PC-3 (cell line): ENCODE measurements around the gene FAU. TPM values are rescaled to one million over a fixed set of nuclear protein-coding genes. Genes with fewer than 3 reads are reported as not detected.

ENCODE experiments used
- ATAC-seq: fragments of 200-7000 bp; cut with Tn5 transposase; 2 replicates; pipeline ENCODE4 v1.9.1; 2020; ENCODE audit warnings: mild to moderate bottlenecking, moderate library complexity
- BruUV-seq: library from RNA; stranded (reverse); fragments of 400-500 nt; replicated peaks from 2 replicates; lab custom pipeline; 2021; lab: Mats Ljungman, UMichigan
- CTCF ChIA-PET: fragments of 300-600 bp; sonication (Branson Sonifier 250); formaldehyde crosslinking; loops from one replicate; lab custom pipeline; 2022; ENCODE audit warnings: antibody characterized with exemption; lab: Charles Lee
- POLR2A ChIA-PET: fragments of 300-600 bp; sonication (Branson Sonifier 250); formaldehyde crosslinking; loops from one replicate; lab custom pipeline; 2022; ENCODE audit warnings: antibody characterized with exemption; ENCODE audit not compliant: unreplicated experiment; lab: Charles Lee
- DNase-seq: peaks from one replicate; pipeline ENCODE4 v3.0.0-alpha.2; 2015
- H2AFZ ChIP-seq: fragments of 300-600 bp; sonication (generic); 2 replicates; pipeline ENCODE4 v1.6.0; 2016; ENCODE audit warnings: antibody characterized with exemption, low read length
- H3F3A ChIP-seq: fragments of 300-600 bp; sonication (generic); one replicate; pipeline ENCODE4 v1.6.0; 2017; ENCODE audit warnings: antibody characterized with exemption, low read length, control low read depth, mild to moderate bottlenecking; ENCODE audit not compliant: unreplicated experiment
- H3K27ac ChIP-seq: fragments of 300-600 bp; sonication (generic); 2 replicates; pipeline ENCODE4 v1.5.1; 2016; ENCODE audit warnings: mild to moderate bottlenecking, low read length
- H3K27me3 ChIP-seq: fragments of 300-600 bp; sonication (generic); 2 replicates; pipeline ENCODE4 v1.6.1; 2016; ENCODE audit warnings: low read length, mixed read lengths
- H3K36me3 ChIP-seq: fragments of 300-600 bp; sonication (generic); 2 replicates; pipeline ENCODE4 v1.6.1; 2016; ENCODE audit warnings: low read depth, mixed run types, low read length, mixed read lengths
- H3K4me1 ChIP-seq: fragments of 300-600 bp; sonication (generic); 2 replicates; pipeline ENCODE4 v1.5.1; 2016; ENCODE audit warnings: low read length; ENCODE audit not compliant: insufficient read depth
- H3K4me2 ChIP-seq: fragments of 300-600 bp; sonication (generic); 2 replicates; pipeline ENCODE4 v1.6.0; 2016; ENCODE audit warnings: low read length
- H3K4me3 ChIP-seq: fragments of 300-600 bp; sonication (generic); 2 replicates; pipeline ENCODE4 v1.5.1; 2016; ENCODE audit warnings: mild to moderate bottlenecking, low read length, mixed read lengths
- H3K79me2 ChIP-seq: fragments of 300-600 bp; sonication (generic); 2 replicates; pipeline ENCODE4 v1.6.1; 2017; ENCODE audit warnings: low read length, mixed read lengths
- H3K9ac ChIP-seq: fragments of 300-600 bp; sonication (generic); 2 replicates; pipeline ENCODE4 v1.6.0; 2016; ENCODE audit warnings: mild to moderate bottlenecking, low read length
- H3K9me2 ChIP-seq: fragments of 300-600 bp; sonication (generic); replicated peaks from 2 replicates; pipeline ENCODE4 v1.6.1; 2016; ENCODE audit warnings: mixed run types, low read length, mixed read lengths
- H3K9me3 ChIP-seq: fragments of 300-600 bp; sonication (generic); 2 replicates; pipeline ENCODE4 v1.6.1; 2016; ENCODE audit warnings: low read length, mixed read lengths
- H4K20me1 ChIP-seq: fragments of 300-600 bp; sonication (generic); 2 replicates; pipeline ENCODE4 v1.6.1; 2016; ENCODE audit warnings: low read length, mixed read lengths
- CTCF ChIP-seq: fragments of 300-600 bp; sonication (generic); conservative IDR thresholded peaks from 2 replicates; pipeline ENCODE4 v1.5.1; 2017; ENCODE audit warnings: antibody characterized with exemption, low read depth, mild to moderate bottlenecking, low read length
- EZH2 ChIP-seq: fragments of 300-600 bp; sonication (generic); IDR thresholded peaks from one replicate; pipeline ENCODE4 v1.6.1; 2017; ENCODE audit warnings: antibody characterized with exemption, mild to moderate bottlenecking, low read length; ENCODE audit not compliant: unreplicated experiment
- EZH2phosphoT487 ChIP-seq: fragments of 300-600 bp; sonication (generic); IDR thresholded peaks from 2 replicates; pipeline ENCODE4 v1.6.1; 2018; ENCODE audit warnings: mild to moderate bottlenecking, antibody characterized with exemption, low read length, borderline replicate concordance
- intact Hi-C: fragments of 100-400 bp; cut with micrococcal nuclease; formaldehyde crosslinking; loops from 2 replicates; pipeline ENCODE4 v1.9.0; 2023
- total RNA-seq: library from RNA; depleted of rRNA; stranded (reverse); fragments of >200 nt; gene quantifications from 2 replicates; pipeline ENCODE4 v1.2.3, GENCODE V29; 2014

Gene FAU
- total RNA-seq, 1 experiment from 2014 or later, result 1,157 TPM

GRCh38 chr11:65133724-65134123, 11.8 kb upstream of the FAU start:
- no peak for TF ChIP-seq EZH2phosphoT487
- no peak for TF ChIP-seq CTCF
- TF ChIP-seq EZH2, result no peak
- POLR2A ChIA-PET, result no interaction called here
- no TSS peak for BruUV-seq
- Histone ChIP-seq H3K79me2 (peaks cover 35% of the 10 kb centered on the region), H3K27ac (peak overlapping the region; percentile 95), H3K4me1 (peaks cover 16% of the 10 kb centered on the region), H3K9me3 (no peaks in the 10 kb centered on the region), H3K4me3 (peak overlapping the region; percentile 90), H3K27me3 (no peaks in the 10 kb centered on the region), H3K4me2 (peak overlapping the region; percentile 96), H2AFZ (peak overlapping the region; percentile 87), H3K9ac (peak overlapping the region; percentile 98), H4K20me1 (no peaks in the 10 kb centered on the region; the same call in 1 of the 2 replicates), H3F3A (no peaks in the 10 kb centered on the region), H3K9me2 (no peaks in the 10 kb centered on the region), H3K36me3 (peaks cover 32% of the 10 kb centered on the region; the same call in 1 of the 2 replicates)
- no peak for ATAC-seq
- CTCF ChIA-PET, result no interaction called here
- intact Hi-C loops, result no loop called here
- DNase-seq, result no peak

GRCh38 chr11:65132988-65133700, 11.2 kb upstream of the FAU start:
- Histone ChIP-seq H3K9me2 (no peaks in the 10 kb centered on the region), H2AFZ (no peak overlapping the region), H3K9ac (peak overlapping the region; percentile 98), H3K27me3 (no peaks in the 10 kb centered on the region), H3K4me2 (peak overlapping the region; percentile 96), H3K27ac (no peak overlapping the region), H3K36me3 (peaks cover 32% of the 10 kb centered on the region; the same call in 1 of the 2 replicates), H4K20me1 (no peaks in the 10 kb centered on the region; the same call in 1 of the 2 replicates), H3F3A (no peaks in the 10 kb centered on the region), H3K79me2 (peaks cover 35% of the 10 kb centered on the region), H3K4me3 (peak overlapping the region; percentile 90), H3K4me1 (peaks cover 16% of the 10 kb centered on the region), H3K9me3 (no peaks in the 10 kb centered on the region)
- DNase-seq, result peak; percentile 73
- intact Hi-C loops, result no loop called here
- no peak for TF ChIP-seq CTCF
- no peak for TF ChIP-seq EZH2
- no peak for TF ChIP-seq EZH2phosphoT487
- ChIA-PET CTCF (no interaction called here), POLR2A (no interaction called here)
- 0 out of 2 replicates have a peak, but pooled peaks have one; percentile 7 for ATAC-seq
- TSS peak; percentile 40 for BruUV-seq
